ENCODE measurements around the gene SFXN5.

- TF ChIP-seq CTCF (conservative IDR thresholded peaks at IDR 0.05; ENCODE audit: low read depth, low read length) (no peak), EZH2 (IDR thresholded peaks at IDR 0.05; ENCODE audit: low read length, unreplicated experiment) (no peak)
These were observed 8.0 kb downstream of the SFXN5 start for GRCh38 chr2:73063472-73063871.
